ENCODE results near the gene KASH5. TPM values are rescaled to one million over a fixed set of nuclear protein-coding genes. Genes with fewer than 3 reads are reported as not detected.

KASH5 gene
- total and polyA plus RNA-seq, 2 of the 8 experiments (the other 6 are each of a cell fraction or from before 2014, with no cell fraction given): 0.05 to 0.19 TPM

DNA sequence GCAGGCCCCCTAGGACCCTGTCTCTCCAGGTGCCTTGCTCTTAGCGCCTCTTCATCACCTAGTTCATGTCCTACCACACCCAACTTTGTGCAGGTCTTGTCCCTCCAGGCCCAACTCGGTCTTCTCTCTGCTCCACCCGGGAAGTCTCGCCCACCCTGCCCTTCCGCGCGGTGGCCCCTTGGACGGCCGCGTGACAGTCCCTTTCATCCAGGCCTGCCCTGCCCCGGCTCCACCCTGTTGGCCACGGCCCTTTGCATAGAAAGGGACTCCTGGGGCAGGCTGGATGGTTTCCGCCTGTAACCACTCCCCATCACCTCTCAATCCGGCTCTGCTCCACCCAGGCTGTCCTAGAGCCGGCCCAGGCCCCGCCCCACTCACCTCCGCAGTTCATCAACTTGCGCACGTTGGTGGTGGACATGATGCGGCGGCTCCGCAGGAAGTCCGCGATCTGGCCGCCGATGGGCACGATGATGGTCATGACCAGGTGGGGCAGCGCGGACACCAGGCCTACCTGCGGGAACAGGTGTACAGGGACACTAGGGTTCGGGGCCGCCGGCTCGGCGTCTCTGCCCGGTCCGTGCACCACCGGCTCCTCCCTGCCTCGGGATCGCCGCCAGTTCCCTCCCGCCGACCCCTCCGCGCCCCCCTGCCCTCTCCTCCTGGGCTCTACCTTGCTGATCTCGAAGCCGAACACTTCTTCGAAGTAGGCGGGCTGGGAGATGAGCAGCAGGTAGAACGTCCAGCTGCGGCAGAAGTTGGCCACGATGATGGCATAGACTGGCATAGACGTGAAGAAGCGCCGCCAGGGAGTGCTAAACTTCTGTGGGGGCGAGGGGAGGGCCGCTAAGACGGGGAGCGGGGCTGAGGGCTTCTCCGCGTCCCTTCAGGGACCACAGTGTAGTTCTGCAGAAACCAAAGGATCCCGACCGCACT lies 44.4 kb downstream of the KASH5 start:
- 21% methylated on average over 39 of the region's 63 CpGs; no CpG with 5 or more reads in 1 of the 2 experiments for WGBS, 2 experiments (ENCODE audit: extremely low coverage in 1 of 2, insufficient coverage in 1 of 2, insufficient read length in 1 of 2, insufficient replicate concordance in 2 of 2, low coverage in 1 of 2, low lambda C conversion rate in 2 of 2, missing lambda C conversion rate in 1 of 2)
- H3K79me2 ChIP-seq (ENCODE audit: control insufficient read depth in 1 of 2, insufficient read depth in 2 of 2, low read length in 2 of 2): no peaks in the 10 kb centered on the region
- H4K5ac ChIP-seq (ENCODE audit: insufficient read length, low read depth, low read length): no peak overlapping the region
- no peak overlapping the region for H2BK5ac ChIP-seq (ENCODE audit: low read depth, low read length)
- peak in 1 of 2 experiments; percentile 78 for DNase-seq (ENCODE audit: low read depth in 1 of 2, low spot score in 2 of 2)
- H2BK15ac ChIP-seq (ENCODE audit: low read length): no peak overlapping the region; the same call in 1 of the 2 replicates
- no peaks in the 10 kb centered on the region for H3K36me3 ChIP-seq (ENCODE audit: control insufficient read depth in 2 of 4, insufficient read depth in 4 of 4, low read length in 3 of 4)
- H3K4me3 ChIP-seq (ENCODE audit: extremely low read depth in 1 of 4, insufficient read depth in 2 of 4, low read depth in 3 of 4, low read length in 4 of 4): peak overlapping the region; percentile 32 to 63 (median 46)
- peak overlapping the region; percentile 77 to 89 for H3K4me2 ChIP-seq (ENCODE audit: insufficient read depth in 1 of 2, low read depth in 2 of 2, low read length in 2 of 2)
- H3K9me3 ChIP-seq (ENCODE audit: insufficient read depth in 2 of 2, low read depth in 1 of 2, low read length in 1 of 2): peaks cover 0 to 2% of the 10 kb centered on the region in 2 experiments; a peak in 1 of 4 replicates
- no peak overlapping the region for H3K4ac ChIP-seq (replicated peaks; ENCODE audit: insufficient read length, low read depth, low read length)
- peaks cover 0 to 28% (median 23%) of the 10 kb centered on the region in 4 experiments; a peak in 6 of 7 replicates for H3K4me1 ChIP-seq (replicated peaks in 1 of 4; ENCODE audit: control insufficient read depth in 3 of 4, insufficient read depth in 4 of 4, low read length in 3 of 4)
- no peak for FAIRE-seq
- no peak overlapping the region for H3K27ac ChIP-seq (ENCODE audit: low read depth, low read length)
- no peak overlapping the region for H3K23ac ChIP-seq (ENCODE audit: insufficient read length)
- no peak overlapping the region for H2BK20ac ChIP-seq (ENCODE audit: low read length)
- no peak overlapping the region for H2BK120ac ChIP-seq (replicated peaks; ENCODE audit: low read depth, low read length)
- no peak overlapping the region; the same call in 1 of the 2 replicates for H4K8ac ChIP-seq (ENCODE audit: extremely low read depth, insufficient read depth, low read length)
- H2BK12ac ChIP-seq (ENCODE audit: low read depth, low read length): peak overlapping the region; percentile 80; the same call in 1 of the 2 replicates
- H3K23me2 ChIP-seq (ENCODE audit: low read depth, low read length): peaks cover 18% of the 10 kb centered on the region
- H3K79me1 ChIP-seq (ENCODE audit: low read depth, low read length): no peaks in the 10 kb centered on the region
- H3K18ac ChIP-seq (ENCODE audit: extremely low read depth, low read length): peak overlapping the region; percentile 78
- ChIA-PET CTCF (ENCODE audit: partially characterized antibody) (interaction anchor here (1.0 to 4.7 kb wide), 5 partner anchors 8 to 40 kb away, joined by 3 to 38 read pairs (median 5); partner anchors contain the start of genes GFY and PTH2), POLR2A (ENCODE audit: partially characterized antibody) (interaction anchor here (0.9 to 2.2 kb wide), 3 partner anchors 9 to 43 kb away, joined by 3 to 6 read pairs (median 4); partner anchors contain the start of gene SLC17A7)
- peaks cover 11 to 35% (median 29%) of the 10 kb centered on the region in 4 experiments; a peak in 6 of 7 replicates for H3K27me3 ChIP-seq (replicated peaks in 1 of 4; ENCODE audit: control insufficient read depth in 3 of 4, extremely low read depth in 1 of 4, insufficient read depth in 3 of 4, low read length in 3 of 4)
- H2AK5ac ChIP-seq (ENCODE audit: low read depth, low read length): no peak overlapping the region
- H4K91ac ChIP-seq (replicated peaks; ENCODE audit: insufficient read length, low read length): peak overlapping the region; percentile 17
- no peaks in the 10 kb centered on the region for H4K20me1 ChIP-seq (replicated peaks in 1 of 2; ENCODE audit: control insufficient read depth in 1 of 2, insufficient read depth in 2 of 2, low read length in 2 of 2)
- H3K14ac ChIP-seq (ENCODE audit: insufficient read length): no peak overlapping the region
- H3K56ac ChIP-seq (replicated peaks; ENCODE audit: insufficient read length, low read depth, low read length): no peak overlapping the region
- no peak overlapping the region for H2AFZ ChIP-seq (ENCODE audit: low read length)
- no peak overlapping the region for H3K9ac ChIP-seq (replicated peaks in 1 of 4; ENCODE audit: extremely low read depth in 1 of 4, low read depth in 3 of 4, low read length in 3 of 4)
- TF ChIP-seq TAF7 (optimal IDR thresholded peaks at IDR 0.05; ENCODE audit: borderline replicate concordance, low read depth, low read length) (peak; percentile 24), KDM4A (IDR thresholded peaks at IDR 0.05; ENCODE audit: low read depth, low read length, severe bottlenecking) (peak; percentile 88), SUZ12 (IDR thresholded peaks at IDR 0.05; ENCODE audit: low read length) (peak; percentile 53; the same call in 1 of the 2 replicates), TBP (IDR thresholded peaks at IDR 0.05; ENCODE audit: low read depth, low read length) (no peak), CHD2 (IDR thresholded peaks at IDR 0.05; ENCODE audit: low read length) (no peak), GABPA (IDR thresholded peaks at IDR 0.05; ENCODE audit: borderline replicate concordance, insufficient read depth, low read length) (no peak), YY1 (IDR thresholded peaks at IDR 0.05; ENCODE audit: low read depth, low read length) (no peak), CBX8 (IDR thresholded peaks at IDR 0.05; ENCODE audit: borderline replicate concordance, low read depth, low read length) (no peak)
- TF ChIP-seq, protein P1, sequence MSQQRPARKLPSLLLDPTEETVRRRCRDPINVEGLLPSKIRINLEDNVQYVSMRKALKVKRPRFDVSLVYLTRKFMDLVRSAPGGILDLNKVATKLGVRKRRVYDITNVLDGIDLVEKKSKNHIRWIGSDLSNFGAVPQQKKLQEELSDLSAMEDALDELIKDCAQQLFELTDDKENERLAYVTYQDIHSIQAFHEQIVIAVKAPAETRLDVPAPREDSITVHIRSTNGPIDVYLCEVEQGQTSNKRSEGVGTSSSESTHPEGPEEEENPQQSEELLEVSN (IDR thresholded peaks at IDR 0.05): peak; percentile 69
- TF ChIP-seq, protein P2, sequence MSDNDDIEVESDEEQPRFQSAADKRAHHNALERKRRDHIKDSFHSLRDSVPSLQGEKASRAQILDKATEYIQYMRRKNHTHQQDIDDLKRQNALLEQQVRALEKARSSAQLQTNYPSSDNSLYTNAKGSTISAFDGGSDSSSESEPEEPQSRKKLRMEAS (IDR thresholded peaks at IDR 0.05): peak; percentile 67
